HG03378 (cell line): ENCODE results near the gene MCAM.

Source experiments
- ATAC-seq: cut with Tn5 transposase; IDR thresholded peaks from one replicate; pipeline ENCODE4 v1.9.1; 2021; ENCODE audit warnings: mild to moderate bottlenecking, moderate library complexity; ENCODE audit not compliant: unreplicated experiment

The MCAM gene, protein sequence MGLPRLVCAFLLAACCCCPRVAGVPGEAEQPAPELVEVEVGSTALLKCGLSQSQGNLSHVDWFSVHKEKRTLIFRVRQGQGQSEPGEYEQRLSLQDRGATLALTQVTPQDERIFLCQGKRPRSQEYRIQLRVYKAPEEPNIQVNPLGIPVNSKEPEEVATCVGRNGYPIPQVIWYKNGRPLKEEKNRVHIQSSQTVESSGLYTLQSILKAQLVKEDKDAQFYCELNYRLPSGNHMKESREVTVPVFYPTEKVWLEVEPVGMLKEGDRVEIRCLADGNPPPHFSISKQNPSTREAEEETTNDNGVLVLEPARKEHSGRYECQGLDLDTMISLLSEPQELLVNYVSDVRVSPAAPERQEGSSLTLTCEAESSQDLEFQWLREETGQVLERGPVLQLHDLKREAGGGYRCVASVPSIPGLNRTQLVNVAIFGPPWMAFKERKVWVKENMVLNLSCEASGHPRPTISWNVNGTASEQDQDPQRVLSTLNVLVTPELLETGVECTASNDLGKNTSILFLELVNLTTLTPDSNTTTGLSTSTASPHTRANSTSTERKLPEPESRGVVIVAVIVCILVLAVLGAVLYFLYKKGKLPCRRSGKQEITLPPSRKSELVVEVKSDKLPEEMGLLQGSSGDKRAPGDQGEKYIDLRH

GRCh38 chr11:119316729-119317591 is at the start of gene MCAM:
Gene MCAM, minus strand, starts transcription at chr11:119317130. Its CDS starts 29 bp downstream, at chr11:119317101.
- ATAC-seq = no peak

DNA sequence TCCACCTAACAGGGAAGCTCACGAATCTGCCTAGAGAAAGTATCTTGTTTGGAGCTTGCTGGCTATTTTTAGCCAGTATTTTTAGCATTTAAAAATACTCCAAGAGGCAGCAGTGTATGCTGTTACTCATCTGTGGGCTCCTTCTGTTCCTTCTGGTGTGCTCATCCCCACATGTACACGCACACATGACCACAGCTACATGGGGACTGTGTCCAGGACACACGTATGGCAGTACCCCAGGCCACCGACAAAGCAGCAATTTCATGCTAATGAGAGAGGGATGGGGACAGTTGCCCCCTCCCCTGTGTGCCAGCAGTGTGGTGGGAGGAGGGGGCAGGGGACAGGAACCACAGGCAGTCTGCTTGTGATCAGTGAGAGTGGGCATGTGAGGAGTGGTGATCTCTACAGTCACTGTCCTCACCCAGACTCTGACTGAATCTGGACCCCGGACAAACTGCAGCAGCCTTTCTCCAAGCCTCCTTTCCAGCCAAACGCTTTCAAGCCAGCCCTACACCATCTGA is 48.2 kb upstream of the MCAM start:
- no peak for ATAC-seq

DNA sequence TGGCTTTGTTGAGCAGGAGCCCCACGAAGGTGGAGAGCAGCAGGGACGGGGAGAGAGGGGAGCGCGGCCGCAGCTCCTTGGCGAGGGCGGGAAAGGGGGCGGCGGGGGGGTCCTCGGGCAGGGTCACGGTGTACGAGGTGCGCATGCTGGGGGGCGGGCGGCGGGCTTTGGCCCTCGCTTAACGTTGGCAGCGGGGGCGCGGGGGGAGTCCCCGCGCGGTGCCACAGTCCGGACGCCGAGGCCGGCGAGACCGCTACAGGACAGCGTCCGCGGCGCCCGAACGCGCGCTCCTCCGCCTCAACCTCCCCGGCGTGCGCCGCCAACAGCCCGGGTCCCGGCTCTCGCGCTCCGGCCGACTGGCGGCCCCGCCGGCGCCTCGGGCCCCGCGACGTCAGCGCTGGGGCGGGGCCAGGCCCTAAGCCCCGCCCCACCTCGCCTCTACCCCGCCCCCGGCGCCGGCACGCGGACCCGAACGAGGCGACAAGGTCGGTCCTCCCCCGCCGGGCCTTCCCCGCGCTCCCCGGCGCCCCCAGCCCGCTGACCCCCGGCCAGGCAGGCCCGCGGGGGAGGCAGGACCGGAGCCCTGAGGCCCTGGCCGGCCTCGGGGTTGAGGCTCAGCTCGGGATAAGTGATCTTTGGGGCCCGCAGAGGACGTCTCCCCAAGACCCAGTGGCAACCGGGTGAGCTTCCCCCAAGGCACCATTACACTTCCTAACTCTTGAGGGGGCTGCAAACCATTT is 47.1 kb upstream of the MCAM start:
- no peak for ATAC-seq

GRCh38 chr11:119363081-119363850 is 46.3 kb upstream of the MCAM start:
- ATAC-seq = no peak

DNA sequence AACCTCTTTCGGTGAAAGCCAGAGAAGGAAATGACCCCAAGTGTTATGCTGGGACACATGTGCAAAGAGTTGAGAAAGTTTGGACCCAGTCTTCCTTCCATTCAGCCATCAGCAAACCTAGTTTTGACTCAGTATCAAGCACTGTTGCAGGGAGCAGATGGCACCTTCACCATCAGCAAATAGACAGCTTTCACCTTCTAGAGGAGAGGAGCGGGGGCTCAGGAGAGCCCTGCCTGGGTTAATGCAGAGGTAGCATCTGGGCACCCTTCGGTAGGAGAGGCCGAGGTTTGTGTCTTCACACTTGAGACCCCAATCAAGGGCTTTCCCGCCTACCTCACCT is 45.8 kb upstream of the MCAM start:
- no peak for ATAC-seq

- ATAC-seq = no peak
Measured at GRCh38 chr11:119361941-119362725, 45.2 kb upstream of the MCAM start.

DNA sequence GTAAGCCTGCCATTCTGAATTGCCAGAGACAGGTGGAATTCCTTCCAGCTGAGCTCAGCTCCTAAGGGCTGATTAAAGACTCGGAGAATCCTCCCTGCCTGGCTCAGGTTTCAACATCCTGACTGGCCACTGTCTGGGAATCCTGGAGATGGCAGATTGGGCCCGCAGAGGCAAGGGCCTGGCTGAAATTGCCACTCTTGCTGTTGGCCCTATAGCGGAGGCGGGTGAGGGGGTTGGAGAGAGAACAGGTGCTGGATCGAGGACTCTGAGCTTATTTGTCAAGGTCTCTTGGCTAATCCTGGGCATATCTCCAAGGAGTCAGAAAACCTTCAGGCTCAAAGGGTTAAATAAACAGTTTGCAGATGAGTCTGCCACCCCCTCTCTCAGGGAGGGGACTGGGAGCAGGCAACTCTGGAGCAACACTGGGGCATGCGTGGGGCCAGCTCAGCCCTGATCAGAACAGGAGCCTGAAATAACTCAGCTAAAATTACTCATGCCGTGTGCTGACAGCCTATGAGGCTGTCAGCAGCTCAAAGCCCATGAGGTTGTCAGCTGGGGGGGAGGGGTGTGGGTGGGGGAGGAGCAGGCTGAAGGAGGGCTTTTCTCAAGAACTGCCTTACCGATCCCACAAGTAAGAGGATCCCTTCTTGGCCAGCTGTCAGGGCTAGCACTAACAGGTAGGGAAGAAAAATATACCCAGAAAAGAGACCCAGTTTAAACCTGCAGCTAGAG is 44.3 kb upstream of the MCAM start:
- no peak for ATAC-seq

GRCh38 chr11:119359365-119360214 is 42.7 kb upstream of the MCAM start:
- no peak for ATAC-seq

DNA sequence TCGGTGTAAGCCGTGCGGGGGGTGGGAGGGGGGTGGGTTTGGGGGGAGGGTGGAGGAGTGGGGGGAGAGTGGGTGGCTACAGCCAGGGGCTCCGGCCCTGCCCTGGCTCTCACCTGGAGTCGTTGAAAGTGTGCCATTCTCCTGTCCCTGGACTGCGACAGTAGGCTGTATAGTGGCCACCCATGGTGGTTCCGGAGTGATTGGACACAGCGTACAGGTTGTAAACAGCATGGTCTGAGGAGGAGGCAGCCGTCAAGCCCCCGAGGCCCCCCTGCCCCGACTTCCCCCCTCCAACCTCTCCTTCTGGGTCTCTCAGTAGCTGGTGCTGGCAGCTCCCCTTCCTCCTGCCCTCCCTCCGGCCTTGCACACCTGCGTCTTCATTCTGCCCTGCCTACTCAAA is 40.1 kb upstream of the MCAM start:
- ATAC-seq = no peak

- no peak for ATAC-seq
Measured at GRCh38 chr11:119356349-119357031, 39.6 kb upstream of the MCAM start.

- no peak for ATAC-seq
Measured at GRCh38 chr11:119355091-119355843, 38.3 kb upstream of the MCAM start.

GRCh38 chr11:119352857-119353260 is 35.9 kb upstream of the MCAM start:
- no peak for ATAC-seq

DNA sequence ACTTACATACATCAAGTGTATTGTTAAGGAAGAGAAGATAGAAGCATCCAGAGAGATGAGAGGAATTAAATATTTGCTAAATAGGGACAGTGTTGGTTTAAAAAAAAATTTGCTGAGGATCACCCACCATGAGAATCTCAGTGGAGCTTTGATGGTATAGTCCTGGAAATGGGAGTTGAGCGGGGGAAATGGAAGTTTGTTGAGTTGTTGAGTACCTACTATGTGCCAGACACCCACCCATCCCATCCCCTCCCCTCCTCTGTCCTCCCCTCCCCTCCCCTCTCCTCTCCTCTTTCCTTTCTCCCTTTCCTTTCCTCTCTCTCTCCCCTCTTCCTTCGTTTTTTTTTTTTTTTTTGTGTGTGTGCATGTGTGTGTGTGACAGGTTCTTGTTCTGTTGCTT is 34.3 kb upstream of the MCAM start:
- ATAC-seq = no peak

DNA sequence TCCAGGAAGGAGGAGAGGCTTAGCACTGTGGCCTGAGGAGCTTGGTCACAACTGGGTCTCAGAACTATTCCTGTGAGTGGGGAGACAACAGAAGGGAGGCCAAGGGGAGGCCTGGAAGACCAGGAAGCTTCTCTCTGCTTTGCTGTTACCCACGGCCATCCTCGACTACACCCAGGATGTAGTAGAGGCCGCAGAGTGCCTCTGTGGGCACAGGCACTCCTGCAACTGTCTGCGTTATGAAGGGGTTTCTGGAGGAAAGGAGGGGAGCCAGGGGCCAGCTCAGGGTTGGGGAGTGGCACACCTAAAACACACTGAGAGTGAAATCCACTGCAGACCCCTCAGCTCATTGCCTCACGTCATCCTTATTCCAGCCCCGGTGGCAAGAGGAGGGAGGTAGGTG is 33.4 kb upstream of the MCAM start:
- no peak for ATAC-seq

GRCh38 chr11:119347940-119348605 is 31.1 kb upstream of the MCAM start:
- ATAC-seq = no peak

DNA sequence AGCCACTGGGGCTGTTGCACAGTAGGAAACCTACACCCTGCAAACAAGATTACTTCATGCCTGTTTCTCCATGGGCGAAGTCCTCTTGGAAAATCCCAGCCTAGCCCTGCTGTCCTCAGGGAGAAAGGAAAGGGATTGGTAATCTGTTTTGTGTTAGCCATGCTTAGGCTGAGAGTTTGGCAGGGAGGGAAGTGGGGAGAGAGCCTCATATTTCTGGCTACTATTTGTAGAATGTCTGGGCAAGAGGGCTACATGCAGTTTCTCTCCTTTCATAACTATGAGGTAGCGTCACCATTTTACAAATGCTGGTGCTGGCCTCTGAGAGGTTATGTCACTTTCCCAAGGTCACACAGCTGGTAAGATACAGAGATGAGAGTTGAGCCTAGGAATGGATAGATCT is 30.3 kb upstream of the MCAM start:
- ATAC-seq = no peak
